GM21717 (cell line): ENCODE data around the gene UBASH3B.
"Not testable (repeated sequence)": the region's sequence is repeated elsewhere in the genome, so short reads cannot be mapped to it uniquely, and the experiment has no call there.

Experiments
- ATAC-seq: cut with Tn5 transposase; IDR thresholded peaks from one replicate; pipeline ENCODE4 v1.9.1; 2021; ENCODE audit warnings: mild to moderate bottlenecking, moderate library complexity; ENCODE audit not compliant: unreplicated experiment

UBASH3B gene

DNA sequence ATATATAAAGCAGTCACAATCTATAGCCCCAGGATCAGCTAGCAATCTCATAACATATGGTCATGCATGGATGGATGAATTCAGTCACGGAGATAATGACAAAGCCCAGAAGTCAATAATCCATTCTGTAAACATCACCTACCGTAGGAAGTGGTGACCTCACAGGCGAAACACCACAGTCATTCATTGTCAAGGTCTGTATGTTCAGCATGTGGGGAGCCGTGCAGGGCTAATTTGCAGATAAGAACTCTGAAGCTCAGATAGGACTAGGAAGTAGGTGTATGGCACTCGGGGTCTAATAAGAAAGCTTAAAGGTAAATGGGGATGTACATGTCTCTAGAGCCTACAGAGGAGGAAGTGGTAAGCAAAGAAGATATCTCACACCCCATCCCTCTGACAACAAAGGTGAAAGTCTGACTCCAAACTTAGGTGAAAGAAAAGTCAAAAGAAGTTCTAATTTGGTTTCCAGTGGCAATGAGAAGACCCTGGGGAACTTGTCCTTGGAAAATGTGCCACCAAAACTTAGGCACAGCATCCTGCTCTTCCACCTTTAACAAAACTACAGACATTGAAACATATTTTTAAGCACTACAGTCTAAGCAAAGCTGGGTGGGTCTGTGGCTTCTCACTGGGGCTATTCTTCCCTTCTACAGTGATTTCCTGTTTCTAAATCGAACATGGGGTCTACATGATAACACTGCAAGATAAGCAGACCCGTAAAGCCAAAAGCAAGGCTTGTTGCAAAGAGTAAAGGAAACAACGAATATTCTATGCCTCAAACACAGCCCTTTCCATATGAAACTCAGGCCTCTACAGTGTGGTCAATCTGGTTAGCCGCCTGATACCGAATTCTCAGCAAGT, 188.0 kb downstream of the UBASH3B start:
- ATAC-seq, result peak; percentile 76

DNA sequence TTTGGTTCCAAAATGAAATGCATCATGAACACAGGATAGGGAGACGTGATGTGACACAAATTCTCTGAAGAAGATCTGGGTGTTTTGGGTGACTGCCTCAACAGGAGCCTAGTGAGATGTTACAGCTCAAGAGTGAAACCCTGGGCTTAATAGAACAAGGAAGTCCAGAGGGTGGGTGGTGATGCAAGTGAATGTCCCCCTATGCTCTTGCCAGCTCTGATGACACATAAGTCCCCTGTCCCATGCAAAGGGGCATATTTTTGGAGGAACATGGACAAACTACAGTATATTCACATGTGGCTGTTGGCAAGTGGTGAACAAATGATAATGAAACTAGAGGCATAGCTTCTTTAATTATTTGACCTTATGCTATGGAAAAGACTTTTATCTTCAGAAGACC, 191.9 kb downstream of the UBASH3B start:
- no peak for ATAC-seq

DNA sequence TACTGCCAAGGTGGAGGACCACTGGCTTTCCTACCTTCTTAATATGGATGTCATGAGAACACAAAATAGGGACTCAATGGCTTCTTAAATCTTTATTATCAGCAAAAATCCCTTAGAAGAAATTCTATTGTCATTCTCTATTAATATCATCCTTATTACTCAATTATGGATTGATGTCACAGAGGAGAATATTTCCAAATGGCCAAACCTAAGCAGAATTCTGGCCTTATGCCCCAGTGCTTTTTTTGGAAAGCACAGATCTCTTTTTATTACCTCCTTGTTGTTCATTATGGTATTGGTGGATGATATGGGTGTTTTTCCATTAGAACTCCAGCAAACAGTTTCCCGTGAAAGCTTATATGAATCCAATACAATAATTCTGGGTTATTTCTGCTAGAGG, 192.7 kb downstream of the UBASH3B start:
- ATAC-seq, result no peak

DNA sequence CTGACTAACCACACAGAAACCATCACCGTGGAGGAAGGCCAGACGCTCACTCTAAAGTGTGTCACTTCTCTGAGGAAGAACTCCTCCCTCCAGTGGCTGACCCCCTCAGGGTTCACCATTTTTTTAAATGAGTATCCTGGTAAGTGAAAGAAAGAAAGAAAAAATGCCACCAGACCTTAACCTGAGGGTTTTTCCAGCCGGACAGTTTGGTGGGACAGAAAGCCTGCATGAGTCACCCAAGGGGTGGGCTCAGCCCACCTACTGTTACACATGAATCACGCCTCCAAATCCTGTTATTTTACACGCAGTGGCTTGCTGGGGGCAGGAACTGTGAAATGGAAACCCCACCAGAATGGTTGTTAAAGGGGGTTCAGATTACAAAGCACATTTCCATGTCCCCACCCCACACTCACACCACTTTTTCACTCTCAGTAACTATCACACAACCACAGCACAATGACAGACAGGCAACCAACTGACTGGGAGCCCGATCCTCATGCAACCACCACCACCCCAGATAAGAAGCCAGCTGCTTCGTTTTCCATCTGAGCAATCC, 194.6 kb downstream of the UBASH3B start:
- no peak for ATAC-seq

DNA sequence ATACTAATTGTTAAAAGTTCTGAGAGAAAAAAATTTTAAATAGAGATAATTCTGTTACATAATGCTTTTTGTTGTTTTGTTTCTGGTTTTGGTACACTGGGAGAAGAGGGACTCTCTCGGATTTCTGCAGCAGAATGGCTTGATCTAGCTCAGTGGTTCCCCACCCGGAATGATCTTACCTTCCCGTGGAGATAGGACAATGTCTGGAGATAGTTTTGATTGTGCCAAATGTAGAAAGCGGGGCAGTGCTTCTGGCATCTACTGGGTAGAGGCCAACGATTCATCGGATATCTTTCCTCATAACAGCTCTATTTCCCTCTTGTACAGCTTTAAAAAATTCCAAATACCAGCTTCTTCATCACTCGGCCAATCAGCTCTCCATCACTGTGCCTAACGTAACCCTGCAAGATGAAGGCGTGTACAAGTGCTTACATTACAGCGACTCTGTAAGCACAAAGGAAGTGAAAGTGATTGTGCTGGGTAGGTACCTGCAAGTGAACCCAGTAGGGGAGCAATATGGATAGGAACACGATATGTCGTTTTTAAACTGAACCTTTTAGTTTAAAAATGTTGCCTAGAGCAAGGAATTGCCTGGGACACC, 195.9 kb downstream of the UBASH3B start:
- ATAC-seq, result peak; percentile 63

DNA sequence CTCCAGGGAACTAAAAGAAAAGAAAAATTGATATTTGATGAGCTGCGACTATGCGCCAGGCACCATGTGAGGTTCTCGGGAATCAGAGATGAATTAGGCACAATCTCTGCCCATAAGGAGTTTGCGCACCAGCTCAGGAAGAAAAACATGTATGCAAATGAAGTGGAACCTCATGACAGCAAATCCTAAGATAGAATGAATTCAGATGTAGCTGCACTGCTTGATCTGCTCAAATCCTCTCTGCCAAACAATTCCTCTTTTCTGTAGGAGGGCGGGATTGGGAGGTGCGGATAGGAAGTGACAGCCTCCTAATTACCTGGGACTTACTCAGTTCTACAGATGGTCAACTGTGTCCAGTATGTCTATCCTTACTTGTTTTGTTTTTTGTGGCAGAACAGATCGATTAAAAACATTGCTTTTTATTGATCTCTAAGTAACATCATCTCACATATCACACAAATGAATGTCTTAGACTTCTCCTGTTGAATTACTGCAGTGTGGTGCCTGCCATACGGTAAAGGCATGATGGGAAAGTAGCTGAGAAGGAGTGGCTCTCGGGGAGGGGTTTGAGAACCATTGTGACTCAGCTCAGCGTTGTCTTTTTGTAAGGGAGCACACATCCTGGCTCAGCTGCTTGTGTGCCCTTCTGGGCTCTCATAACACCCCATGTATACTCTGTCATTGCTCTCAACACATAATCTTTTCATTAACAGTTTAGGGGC, 196.7 kb downstream of the UBASH3B start:
- ATAC-seq, result no peak

DNA sequence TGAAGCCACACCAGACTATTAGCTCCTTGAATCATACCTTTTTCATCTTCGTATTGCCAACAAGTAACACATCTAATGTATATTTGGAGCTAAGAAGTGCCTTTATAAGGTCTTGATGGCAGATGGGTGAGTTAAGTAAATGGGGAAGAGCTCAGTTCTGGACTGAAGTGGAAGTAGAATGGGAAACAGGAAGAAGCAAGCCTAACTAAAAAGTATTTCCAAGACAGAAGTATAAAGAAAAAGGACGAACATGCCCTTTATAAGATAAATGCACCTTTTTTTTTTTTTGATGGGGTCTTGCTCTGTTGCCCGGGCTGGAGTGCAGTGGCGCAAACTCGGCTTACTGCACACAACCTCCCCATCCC, 197.3 kb downstream of the UBASH3B start:
- ATAC-seq, result no peak

DNA sequence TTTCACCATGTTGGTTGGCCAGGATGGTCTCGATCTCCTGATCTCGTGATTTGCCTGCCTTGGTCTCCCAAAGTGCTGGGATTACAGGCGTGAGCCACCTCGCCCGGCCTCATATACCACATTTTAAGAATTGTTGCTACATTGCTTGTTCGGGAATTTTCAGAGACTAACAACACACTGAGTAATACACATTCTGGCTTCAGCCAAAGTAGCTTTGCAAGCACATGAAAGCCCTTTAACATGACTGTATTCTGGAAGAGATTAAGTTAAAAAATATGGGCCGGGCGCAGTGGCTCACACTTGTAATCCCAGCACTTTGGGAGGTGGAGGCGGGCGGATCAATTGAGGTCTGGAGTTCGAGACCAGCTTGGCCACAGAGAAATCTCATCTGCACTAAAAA, 197.7 kb downstream of the UBASH3B start:
- ATAC-seq, result no peak

DNA sequence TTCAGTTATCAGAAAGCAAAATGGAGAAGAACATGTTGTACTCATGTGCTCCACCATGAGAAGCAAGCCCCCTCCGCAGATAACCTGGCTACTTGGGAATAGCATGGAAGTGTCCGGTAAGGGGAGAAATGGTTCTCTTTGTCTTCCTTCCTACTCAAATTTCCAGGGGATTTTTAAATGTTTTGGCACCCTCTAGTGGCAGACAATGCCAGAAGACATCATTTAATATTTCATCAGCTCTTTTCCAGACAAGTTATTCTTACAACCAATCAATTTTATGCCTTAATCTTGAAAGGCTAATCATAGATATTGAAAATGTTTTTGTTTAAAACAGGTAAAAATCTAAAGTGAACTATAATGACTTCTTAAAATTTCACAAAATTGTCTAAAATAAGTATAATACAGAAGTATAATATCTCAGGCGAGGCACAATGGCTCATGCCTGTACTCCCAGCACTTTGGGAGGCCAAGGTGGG, 198.5 kb downstream of the UBASH3B start:
- no peak for ATAC-seq

DNA sequence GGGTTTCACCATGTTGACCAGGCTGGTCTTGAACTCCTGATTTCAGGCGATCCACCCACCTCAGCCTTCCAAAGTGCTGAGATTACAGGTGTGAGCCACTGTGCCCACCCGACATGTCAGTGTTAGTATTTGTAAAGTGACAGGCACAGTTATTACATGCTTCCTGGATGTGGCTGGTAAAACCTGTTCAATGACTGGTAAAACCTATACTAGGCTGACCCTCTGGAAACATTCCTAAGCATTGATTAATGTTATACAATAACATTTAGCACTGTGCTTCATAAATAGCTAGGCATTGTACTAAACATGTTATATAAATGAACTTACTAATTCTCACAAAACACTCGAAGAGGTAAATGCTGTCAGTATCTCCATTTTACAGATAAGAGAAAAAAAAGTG, 206.1 kb downstream of the UBASH3B start:
- no peak for ATAC-seq

DNA sequence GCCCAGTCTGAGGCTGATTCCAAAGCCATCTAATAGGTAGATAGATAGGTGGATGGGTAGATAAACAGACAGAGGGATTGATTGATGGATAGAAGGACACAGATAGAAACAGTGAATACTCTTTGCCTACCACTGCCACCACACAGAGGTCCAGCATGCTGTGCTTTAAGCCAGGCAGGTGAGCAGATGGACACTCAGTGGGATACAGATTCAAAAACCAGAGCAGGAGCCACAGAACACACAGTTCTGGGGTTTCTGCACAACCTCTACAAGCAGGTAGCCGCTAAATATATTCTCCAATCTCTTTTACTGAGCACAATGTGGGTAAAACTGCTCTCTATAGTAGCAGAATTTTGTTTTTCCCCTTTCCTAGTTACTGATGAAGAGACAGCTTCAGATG, 206.6 kb downstream of the UBASH3B start:
- ATAC-seq, result no peak

DNA sequence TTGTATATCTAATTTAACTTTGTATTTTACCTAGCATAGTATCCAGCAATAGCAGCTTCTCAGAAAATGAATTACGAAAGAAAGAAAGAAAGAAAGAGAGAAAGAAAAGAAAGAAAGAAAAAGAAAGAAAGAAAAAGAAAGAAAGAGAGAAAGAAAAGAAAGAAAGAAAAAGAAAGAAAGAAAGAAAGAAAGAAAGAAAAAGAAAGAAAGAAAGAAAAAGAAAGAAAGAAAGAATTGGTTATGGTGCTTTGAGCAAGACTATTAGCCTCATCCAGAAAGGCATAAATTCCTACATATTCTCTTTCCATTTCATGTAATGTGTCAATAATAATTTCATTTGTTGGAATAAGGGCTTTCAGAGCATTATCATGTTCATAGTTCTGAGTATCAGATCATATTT, 207.6 kb downstream of the UBASH3B start:
- not testable (repeated sequence) for ATAC-seq

DNA sequence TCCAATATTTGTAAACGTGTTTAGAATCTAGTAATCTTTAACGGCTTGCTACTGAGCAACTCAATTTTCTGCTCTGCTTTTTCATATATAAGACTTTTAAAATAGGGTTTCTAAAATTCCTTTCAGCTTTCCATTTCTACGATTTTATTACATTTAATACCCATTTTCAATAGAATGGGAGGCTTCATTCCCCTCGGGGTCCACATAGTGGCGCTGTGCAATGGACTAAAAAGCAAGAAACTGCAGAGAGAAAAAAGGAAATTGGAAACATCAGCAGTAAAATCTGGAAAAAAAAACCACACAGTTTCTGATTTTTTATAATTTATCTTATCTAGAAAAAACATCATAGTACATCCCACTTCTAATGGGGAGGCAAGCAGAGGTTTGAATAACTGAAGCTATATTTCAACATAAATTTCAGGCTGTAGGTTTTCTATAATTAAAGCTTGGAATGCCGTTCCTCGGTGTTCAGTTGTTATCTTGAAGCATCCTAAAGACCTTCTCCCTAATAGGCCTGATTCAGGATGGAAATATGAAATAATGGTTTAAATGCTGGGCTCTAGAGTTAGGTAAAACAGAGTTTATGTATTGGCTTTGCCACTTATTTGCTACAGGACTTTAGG, 208.3 kb downstream of the UBASH3B start:
- no peak for ATAC-seq
